Measurements from ENCODE around the gene KCNK13. TPM values are rescaled to one million over a fixed set of nuclear protein-coding genes. Genes with fewer than 3 reads are reported as not detected.
"Not testable (repeated sequence)": the region's sequence is repeated elsewhere in the genome, so short reads cannot be mapped to it uniquely, and the experiment has no call there.

The KCNK13 gene
- total and polyA plus RNA-seq, 2 donors (not counting 1 experiment from before 2014, with no cell fraction given) = not detected

- H3K36me3 ChIP-seq (ENCODE audit: control insufficient read depth, insufficient read depth, low read length) = peaks cover 6% of the 10 kb centered on the region
- DNase-seq (ENCODE audit: low read depth in 2 of 2) = peak in 1 of 2 donors; percentile 79
- H3K9me3 ChIP-seq (ENCODE audit: control insufficient read depth, insufficient read depth, low read depth, low read length) = no peaks in the 10 kb centered on the region
- no peak overlapping the region for H3K9ac ChIP-seq (ENCODE audit: insufficient read depth, low read length)
- H3K4me3 ChIP-seq (replicated peaks in 1 of 4; ENCODE audit: control extremely low read depth in 1 of 4, insufficient read depth in 1 of 4, low read depth in 3 of 4, low read length in 4 of 4) = no peak overlapping the region
- no peak for TF ChIP-seq CTCF (conservative IDR thresholded peaks at IDR 0.05 in 1 of 2, IDR thresholded peaks at IDR 0.05 in 1 of 2; ENCODE audit: low read depth in 1 of 2, low read length in 2 of 2)
- TF ChIP-seq EZH2 (IDR thresholded peaks at IDR 0.05; ENCODE audit: low read length, missing control alignments) = no peak
- H3K27me3 ChIP-seq (ENCODE audit: control insufficient read depth, insufficient read depth, low read length) = no peaks in the 10 kb centered on the region
- no peaks in the 10 kb centered on the region for H3K79me2 ChIP-seq (ENCODE audit: control insufficient read depth, insufficient read depth, low read length)
- no peak overlapping the region for H2AFZ ChIP-seq (ENCODE audit: low read length)
- no peak overlapping the region for H3K27ac ChIP-seq (ENCODE audit: insufficient read depth, low read length)
- H3K4me2 ChIP-seq (ENCODE audit: extremely low read depth, insufficient read depth, low read length) = no peak overlapping the region
- H3K4me1 ChIP-seq (ENCODE audit: control insufficient read depth, extremely low read depth, insufficient read depth, low read length) = no peaks in the 10 kb centered on the region
- no peaks in the 10 kb centered on the region for H4K20me1 ChIP-seq (ENCODE audit: control insufficient read depth, extremely low read depth, insufficient read depth, low read length)
These were observed 38.5 kb upstream of the KCNK13 start for GRCh38 chr14:90023176-90023896.

GRCh38 chr14:90024910-90025309 is 36.9 kb upstream of the KCNK13 start:
- H3K9ac ChIP-seq (ENCODE audit: insufficient read depth, low read length) = no peak overlapping the region
- no peaks in the 10 kb centered on the region for H3K4me1 ChIP-seq (ENCODE audit: control insufficient read depth, extremely low read depth, insufficient read depth, low read length)
- H3K4me2 ChIP-seq (ENCODE audit: extremely low read depth, insufficient read depth, low read length) = no peak overlapping the region
- H4K20me1 ChIP-seq (ENCODE audit: control insufficient read depth, extremely low read depth, insufficient read depth, low read length) = no peaks in the 10 kb centered on the region
- no peak for DNase-seq (ENCODE audit: low read depth in 2 of 2)
- peaks cover 3% of the 10 kb centered on the region for H3K36me3 ChIP-seq (ENCODE audit: control insufficient read depth, insufficient read depth, low read length)
- H3K4me3 ChIP-seq (replicated peaks in 1 of 4; ENCODE audit: control extremely low read depth in 1 of 4, insufficient read depth in 1 of 4, low read depth in 3 of 4, low read length in 4 of 4) = no peak overlapping the region
- no peak for TF ChIP-seq EZH2 (IDR thresholded peaks at IDR 0.05; ENCODE audit: low read length, missing control alignments)
- no peak for TF ChIP-seq CTCF (conservative IDR thresholded peaks at IDR 0.05 in 1 of 2, IDR thresholded peaks at IDR 0.05 in 1 of 2; ENCODE audit: low read depth in 1 of 2, low read length in 2 of 2)
- H3K27ac ChIP-seq (ENCODE audit: insufficient read depth, low read length) = no peak overlapping the region
- no peaks in the 10 kb centered on the region for H3K79me2 ChIP-seq (ENCODE audit: control insufficient read depth, insufficient read depth, low read length)
- H3K9me3 ChIP-seq (ENCODE audit: control insufficient read depth, insufficient read depth, low read depth, low read length) = no peaks in the 10 kb centered on the region
- no peak overlapping the region for H2AFZ ChIP-seq (ENCODE audit: low read length)
- H3K27me3 ChIP-seq (ENCODE audit: control insufficient read depth, insufficient read depth, low read length) = no peaks in the 10 kb centered on the region

DNA sequence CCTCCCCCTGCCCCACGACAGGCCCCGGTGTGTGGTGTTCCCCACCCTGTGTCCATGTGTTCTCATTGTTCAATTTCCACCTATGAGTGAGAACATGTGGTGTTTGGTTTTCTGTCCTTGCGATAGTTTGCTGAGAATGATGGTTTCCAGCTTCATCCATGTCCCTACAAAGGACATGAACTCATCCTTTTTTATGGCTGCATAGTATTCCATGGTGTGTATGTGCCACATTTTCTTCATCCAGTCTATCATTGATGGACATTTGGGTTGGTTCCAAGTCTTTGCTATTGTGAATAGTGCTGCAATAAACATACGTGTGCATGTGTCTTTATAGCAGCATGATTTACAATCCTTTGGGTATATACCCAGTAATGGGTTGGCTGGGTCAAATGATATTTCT is 35.2 kb upstream of the KCNK13 start:
- not testable (repeated sequence) for H3K36me3 ChIP-seq (ENCODE audit: control insufficient read depth, insufficient read depth, low read length); H3K9ac ChIP-seq (ENCODE audit: insufficient read depth, low read length); H3K27ac ChIP-seq (ENCODE audit: insufficient read depth, low read length); H3K9me3 ChIP-seq (ENCODE audit: control insufficient read depth, insufficient read depth, low read depth, low read length); H4K20me1 ChIP-seq (ENCODE audit: control insufficient read depth, extremely low read depth, insufficient read depth, low read length); DNase-seq (ENCODE audit: low read depth in 2 of 2); H3K79me2 ChIP-seq (ENCODE audit: control insufficient read depth, insufficient read depth, low read length); H2AFZ ChIP-seq (ENCODE audit: low read length); H3K4me2 ChIP-seq (ENCODE audit: extremely low read depth, insufficient read depth, low read length); H3K4me1 ChIP-seq (ENCODE audit: control insufficient read depth, extremely low read depth, insufficient read depth, low read length); H3K4me3 ChIP-seq (replicated peaks in 1 of 4; ENCODE audit: control extremely low read depth in 1 of 4, insufficient read depth in 1 of 4, low read depth in 3 of 4, low read length in 4 of 4); H3K27me3 ChIP-seq (ENCODE audit: control insufficient read depth, insufficient read depth, low read length)

Data from fibroblast of lung (primary cell).